ENCODE measurements around the gene B4GALNT2.
"Not testable (repeated sequence)": the region's sequence is repeated elsewhere in the genome, so short reads cannot be mapped to it uniquely, and the experiment has no call there.

The B4GALNT2 gene

DNA sequence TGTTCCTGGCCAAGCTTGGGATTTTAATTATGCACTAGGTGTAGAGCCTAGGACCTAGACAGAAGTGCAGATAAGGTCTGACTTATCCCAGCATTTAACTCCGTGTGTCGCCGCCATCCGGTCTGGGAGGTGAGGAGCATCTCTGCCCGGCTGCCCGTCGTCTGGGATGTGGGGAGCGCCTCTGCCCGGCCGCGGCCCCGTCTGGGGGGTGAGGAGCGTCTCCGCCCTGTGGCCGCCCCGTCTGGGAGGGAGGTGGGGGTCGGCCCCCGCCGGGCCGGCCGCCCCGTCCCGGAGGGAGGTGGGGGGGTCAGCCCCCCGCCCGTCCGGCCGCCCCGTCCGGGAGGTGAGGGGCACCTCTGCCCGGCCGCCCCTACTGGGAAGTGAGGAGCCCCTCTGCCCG, 7.1 kb upstream of the B4GALNT2 start (continued):
- no peak for TF ChIP-seq RARB (CRISPR knock-in tag; IDR thresholded peaks at IDR 0.05)

DNA sequence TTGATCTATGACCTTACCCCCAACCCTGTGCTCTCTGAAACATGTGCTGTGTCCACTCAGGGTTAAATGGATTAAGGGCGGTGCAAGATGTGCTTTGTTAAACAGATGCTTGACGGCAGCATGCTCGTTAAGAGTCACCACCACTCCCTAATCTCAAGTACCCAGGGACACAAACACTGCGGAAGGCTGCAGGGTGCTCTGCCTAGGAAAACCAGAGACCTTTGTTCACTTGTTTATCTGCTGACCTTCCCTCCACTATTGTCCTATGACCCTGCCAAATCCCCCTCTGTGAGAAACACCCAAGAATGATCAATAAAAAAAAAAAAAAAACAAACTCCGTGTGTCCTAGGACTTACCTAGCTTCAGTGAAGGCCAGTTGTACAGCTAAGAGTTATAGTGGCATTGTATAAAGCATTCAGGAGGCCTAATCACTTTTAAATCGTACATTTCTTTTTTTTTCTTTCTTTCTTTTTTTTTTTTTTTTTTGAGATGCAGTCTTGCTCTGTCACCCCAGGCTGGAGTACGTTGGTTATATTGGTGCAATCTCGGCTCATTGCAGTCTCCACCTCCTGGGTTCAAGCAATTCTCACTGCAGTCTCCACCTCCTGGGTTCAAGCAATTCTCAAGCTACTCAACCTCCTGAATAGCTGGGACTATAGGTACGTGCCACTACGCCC, 6.2 kb upstream of the B4GALNT2 start:
- ATAC-seq, result not testable (repeated sequence)

DNA sequence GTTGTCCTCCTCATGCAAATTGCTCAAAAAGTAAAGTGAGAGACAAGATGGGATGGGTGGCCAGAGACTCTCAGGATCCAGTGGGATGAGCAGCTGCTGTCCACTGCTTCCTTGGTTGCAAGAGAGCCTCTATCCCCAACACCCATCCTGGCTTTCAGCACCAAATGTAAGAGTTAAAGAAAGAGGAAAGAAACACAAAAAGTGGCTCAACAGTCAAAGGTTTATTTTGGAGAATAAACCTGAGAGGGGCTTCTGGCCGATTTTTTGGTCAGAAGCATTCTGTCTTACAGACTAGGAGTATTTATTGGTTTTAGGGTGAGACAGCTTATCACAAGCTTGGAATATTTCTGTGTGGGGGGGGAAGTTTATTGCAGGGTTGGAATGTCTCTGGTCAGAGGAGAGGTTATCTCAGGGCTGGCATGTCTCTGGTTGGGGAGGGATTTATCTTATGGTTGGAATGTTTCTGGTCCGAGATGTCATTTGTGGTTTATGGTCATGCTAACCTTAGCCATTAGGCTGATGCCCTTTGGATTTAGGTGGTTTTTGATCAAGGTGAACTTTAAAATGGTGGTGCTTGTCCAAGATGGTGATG, 3.1 kb upstream of the B4GALNT2 start:
- not testable (repeated sequence) for ATAC-seq

GRCh38 chr17:49130891-49131290, 1.7 kb upstream of the B4GALNT2 start:
- no peak for ATAC-seq

DNA sequence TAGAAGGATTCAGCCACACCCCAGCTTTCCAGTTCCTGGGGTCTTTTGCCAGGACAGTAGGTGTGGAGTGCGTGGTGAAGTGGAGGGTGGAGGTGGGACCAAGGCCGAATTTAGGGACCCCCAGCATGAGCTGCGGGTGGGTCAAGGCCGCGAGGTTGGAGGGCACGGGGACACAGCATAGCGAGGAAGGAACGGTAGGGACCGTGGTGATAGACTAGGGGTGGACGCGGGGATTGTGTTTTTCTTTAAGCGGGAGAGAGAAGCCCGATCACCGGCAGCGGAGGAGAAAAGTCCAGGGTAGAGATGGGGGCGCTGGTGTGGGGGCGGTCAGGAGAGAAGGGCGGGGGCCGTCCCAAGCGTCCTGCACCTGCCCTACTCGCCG, 261 bp upstream of the B4GALNT2 start:
- peak; percentile 43 for ATAC-seq
- TF ChIP-seq BACH2 (CRISPR knock-in tag; IDR thresholded peaks at IDR 0.05; ENCODE audit: borderline replicate concordance), result no peak
- no peak for TF ChIP-seq ZNF70 (CRISPR knock-in tag; IDR thresholded peaks at IDR 0.05)
- TF ChIP-seq ZC3H10 (CRISPR knock-in tag; IDR thresholded peaks at IDR 0.05), result no peak
- TF ChIP-seq ISL1 (CRISPR knock-in tag; IDR thresholded peaks at IDR 0.05), result no peak
- no peak for TF ChIP-seq ZNF8 (CRISPR knock-in tag; IDR thresholded peaks at IDR 0.05)

More at GRCh38 chr17:49130891-49131290, 1.7 kb upstream of the B4GALNT2 start:
- TF ChIP-seq OSR1 (CRISPR knock-in tag; IDR thresholded peaks at IDR 0.05) (no peak), TOX (CRISPR knock-in tag; IDR thresholded peaks at IDR 0.05; ENCODE audit: borderline replicate concordance) (no peak), ZNF565 (CRISPR knock-in tag; conservative IDR thresholded peaks at IDR 0.05; ENCODE audit: low read depth) (no peak), CREB5 (CRISPR knock-in tag; IDR thresholded peaks at IDR 0.05; ENCODE audit: low read depth) (no peak), GLIS3 (CRISPR knock-in tag; IDR thresholded peaks at IDR 0.05) (no peak), ZNF70 (CRISPR knock-in tag; IDR thresholded peaks at IDR 0.05) (no peak), CSDC2 (CRISPR knock-in tag; IDR thresholded peaks at IDR 0.05) (no peak), RARB (CRISPR knock-in tag; IDR thresholded peaks at IDR 0.05) (no peak), ESRRG (CRISPR knock-in tag; IDR thresholded peaks at IDR 0.05) (no peak), TSHZ2 (CRISPR knock-in tag; IDR thresholded peaks at IDR 0.05) (no peak), ISL1 (CRISPR knock-in tag; IDR thresholded peaks at IDR 0.05) (no peak), PATZ1 (CRISPR knock-in tag; IDR thresholded peaks at IDR 0.05; ENCODE audit: borderline replicate concordance) (no peak), PPARA (CRISPR knock-in tag; IDR thresholded peaks at IDR 0.05; ENCODE audit: borderline replicate concordance) (no peak), ZFP3 (CRISPR knock-in tag; IDR thresholded peaks at IDR 0.05) (no peak)

DNA sequence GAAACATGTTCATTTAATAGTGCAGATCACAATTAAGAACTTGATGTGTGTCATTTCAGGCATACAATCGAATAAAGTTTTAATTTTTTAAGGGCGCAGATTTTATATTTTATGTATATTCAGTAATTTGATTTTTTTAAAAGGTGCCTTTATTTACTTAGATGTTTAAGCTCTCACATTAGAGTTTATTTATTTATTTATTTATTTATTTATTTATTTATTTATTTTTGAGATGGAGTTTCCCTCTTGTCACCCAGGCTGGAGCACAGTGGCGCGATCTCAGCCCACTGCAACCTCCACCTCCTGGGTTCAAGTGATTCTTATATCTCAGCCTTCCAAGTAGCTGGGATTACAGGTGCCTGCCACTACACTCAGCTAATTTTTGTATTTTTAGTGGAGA, 3.8 kb downstream of the B4GALNT2 start:
- ATAC-seq, result no peak
- TF ChIP-seq CSDC2 (CRISPR knock-in tag; IDR thresholded peaks at IDR 0.05), result no peak
- TF ChIP-seq GLIS3 (CRISPR knock-in tag; IDR thresholded peaks at IDR 0.05), result no peak
- TF ChIP-seq POU6F1 (CRISPR knock-in tag; IDR thresholded peaks at IDR 0.05; ENCODE audit: borderline replicate concordance, low read depth), result no peak
- no peak for TF ChIP-seq CREB5 (CRISPR knock-in tag; IDR thresholded peaks at IDR 0.05; ENCODE audit: low read depth)
- no peak for TF ChIP-seq OSR1 (CRISPR knock-in tag; IDR thresholded peaks at IDR 0.05)
- TF ChIP-seq ZFP3 (CRISPR knock-in tag; IDR thresholded peaks at IDR 0.05), result no peak
- TF ChIP-seq SNAI2 (CRISPR knock-in tag; IDR thresholded peaks at IDR 0.05), result no peak
- no peak for TF ChIP-seq TSHZ2 (CRISPR knock-in tag; IDR thresholded peaks at IDR 0.05)
- TF ChIP-seq ISL1 (CRISPR knock-in tag; IDR thresholded peaks at IDR 0.05), result no peak
- TF ChIP-seq BACH2 (CRISPR knock-in tag; IDR thresholded peaks at IDR 0.05; ENCODE audit: borderline replicate concordance), result no peak
- TF ChIP-seq ZNF70 (CRISPR knock-in tag; IDR thresholded peaks at IDR 0.05), result no peak
- TF ChIP-seq ZC3H10 (CRISPR knock-in tag; IDR thresholded peaks at IDR 0.05), result no peak
